ENCODE measurements around the gene MRPL55.

DNA sequence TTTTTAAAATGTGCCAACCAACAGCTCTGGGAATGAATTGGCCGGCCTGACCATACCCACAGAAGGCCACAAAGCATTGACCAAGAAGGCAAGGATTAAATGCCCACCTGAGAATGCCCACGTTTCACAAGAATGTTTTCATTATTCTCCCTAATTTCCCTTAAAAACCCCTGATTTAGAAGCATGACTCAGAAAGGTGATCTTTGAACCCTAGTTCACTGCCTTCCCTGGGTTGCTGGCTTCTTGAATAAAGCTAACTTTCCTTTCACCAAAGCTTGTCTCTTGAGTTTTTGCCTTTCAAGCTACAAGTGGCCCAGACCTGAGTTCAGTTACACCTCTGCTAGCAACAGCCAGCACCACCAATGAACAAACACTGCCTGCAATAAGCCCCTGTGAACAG, 14.4 kb upstream of the MRPL55 start:
- no peak for TF ChIP-seq EZH2 (IDR thresholded peaks at IDR 0.05; ENCODE audit: insufficient read depth, poor library complexity, severe bottlenecking)
- no peak for TF ChIP-seq EZH2phosphoT487 (IDR thresholded peaks at IDR 0.05; ENCODE audit: insufficient read depth, low read depth)
